ENCODE results near the gene UBLCP1.
"Not testable (repeated sequence)": the region's sequence is repeated elsewhere in the genome, so short reads cannot be mapped to it uniquely, and the experiment has no call there.

UBLCP1 gene

DNA sequence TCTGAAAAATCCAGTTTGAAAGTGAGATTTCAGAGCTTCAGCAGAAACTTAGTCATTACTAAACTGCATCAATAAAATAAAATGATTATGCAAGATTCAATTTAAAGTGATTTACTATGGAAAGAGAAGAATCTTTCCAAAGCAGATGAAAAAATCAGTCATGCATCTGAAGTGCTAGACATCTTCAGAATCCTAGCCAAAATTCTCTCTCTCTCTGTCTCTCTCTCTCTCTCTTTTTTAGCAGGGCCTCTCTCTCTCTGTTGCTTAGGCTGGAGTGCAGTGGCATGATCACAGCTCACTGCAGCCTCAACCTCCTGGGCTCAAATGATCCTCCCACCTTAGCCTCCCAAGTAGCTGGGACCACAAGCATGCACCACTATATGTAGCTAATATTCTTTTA lies 18.2 kb upstream of the UBLCP1 start:
- FAIRE-seq (no peak), DNase-seq (ENCODE audit: extremely low spot score, insufficient read length, low read depth) (no peak)

- FAIRE-seq (no peak), DNase-seq (ENCODE audit: extremely low spot score, insufficient read length, low read depth) (no peak)
These were observed 13.9 kb upstream of the UBLCP1 start for GRCh38 chr5:159249158-159249557.

- DNase-seq (ENCODE audit: extremely low spot score, insufficient read length, low read depth) (no peak), FAIRE-seq (no peak)
These were observed 10.9 kb upstream of the UBLCP1 start for GRCh38 chr5:159252195-159252594.

DNA sequence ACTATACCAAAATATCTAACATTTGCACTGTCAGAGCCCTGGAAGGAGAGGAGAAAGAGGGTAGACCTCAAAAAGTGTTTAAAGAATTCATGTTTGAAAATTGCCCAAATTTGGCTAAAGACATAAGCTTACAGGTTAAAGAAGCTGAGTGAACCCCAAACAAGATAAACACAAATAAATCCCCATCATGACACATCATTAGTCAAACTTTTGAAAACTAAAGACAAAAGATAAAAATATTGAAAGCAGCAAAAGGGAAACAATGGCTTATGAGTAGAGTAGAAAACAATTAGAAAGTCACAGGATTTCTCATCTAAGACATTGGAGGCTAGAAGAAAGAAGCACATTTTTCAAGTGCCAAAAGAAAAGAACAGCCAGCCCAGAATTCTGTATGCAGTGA lies 6.1 kb upstream of the UBLCP1 start:
- FAIRE-seq (no peak), DNase-seq (ENCODE audit: extremely low spot score, insufficient read length, low read depth) (no peak)

- no peak for FAIRE-seq
- no peak for DNase-seq (ENCODE audit: extremely low spot score, insufficient read length, low read depth)
These were observed 5.3 kb upstream of the UBLCP1 start for GRCh38 chr5:159257629-159258283.

GRCh38 chr5:159258361-159258760 lies 4.7 kb upstream of the UBLCP1 start:
- FAIRE-seq (no peak), DNase-seq (ENCODE audit: extremely low spot score, insufficient read length, low read depth) (no peak)

GRCh38 chr5:159260212-159260611 lies 2.9 kb upstream of the UBLCP1 start:
- not testable (repeated sequence) for DNase-seq (ENCODE audit: extremely low spot score, insufficient read length, low read depth); FAIRE-seq

DNA sequence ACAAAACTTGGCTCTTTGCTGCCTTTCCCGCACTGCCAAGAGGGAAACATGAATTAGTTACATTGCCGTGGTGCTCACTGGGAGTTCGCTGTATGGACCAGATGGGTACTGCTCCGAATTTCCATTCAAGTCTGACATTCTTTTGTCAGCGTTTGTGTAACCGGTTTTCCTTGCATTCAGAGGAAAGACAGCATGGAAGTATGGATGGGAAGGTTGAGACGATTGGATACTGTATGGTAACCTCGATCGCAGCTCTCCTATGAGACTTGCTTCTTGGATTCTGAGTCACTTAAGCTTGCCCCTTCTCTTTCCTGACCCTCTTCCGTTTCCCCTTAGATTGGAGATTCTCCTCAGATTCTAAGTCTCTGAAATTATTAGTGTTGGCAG lies 625 bp upstream of the UBLCP1 start:
- no peak for FAIRE-seq
- peak; percentile 1 for DNase-seq (ENCODE audit: extremely low spot score, insufficient read length, low read depth)

GRCh38 chr5:159263569-159263905 lies 447 bp downstream of the UBLCP1 start:
- no peak for FAIRE-seq
- no peak for DNase-seq (ENCODE audit: extremely low spot score, insufficient read length, low read depth)

DNA sequence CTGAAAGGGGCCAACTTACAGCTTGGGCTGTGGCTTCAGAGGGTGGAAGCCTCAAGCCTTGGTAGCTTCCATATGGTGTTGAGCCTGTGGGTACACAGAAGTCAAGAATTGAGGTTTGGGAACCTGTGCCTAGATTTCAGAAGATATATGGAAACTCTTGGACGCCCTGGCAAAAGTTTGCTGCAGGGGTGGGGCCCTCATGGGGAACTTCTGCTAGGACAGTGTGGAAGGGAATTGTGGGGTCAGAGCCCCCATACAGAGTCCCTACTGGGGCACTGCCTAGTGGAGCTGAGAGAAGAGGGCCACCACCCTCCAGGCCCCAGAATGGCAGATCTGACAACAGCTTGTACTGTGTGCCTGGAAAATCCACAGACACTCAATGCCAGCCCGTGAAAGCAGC lies 3.7 kb downstream of the UBLCP1 start:
- FAIRE-seq; DNase-seq (ENCODE audit: extremely low spot score, insufficient read length, low read depth): not testable (repeated sequence)

DNA sequence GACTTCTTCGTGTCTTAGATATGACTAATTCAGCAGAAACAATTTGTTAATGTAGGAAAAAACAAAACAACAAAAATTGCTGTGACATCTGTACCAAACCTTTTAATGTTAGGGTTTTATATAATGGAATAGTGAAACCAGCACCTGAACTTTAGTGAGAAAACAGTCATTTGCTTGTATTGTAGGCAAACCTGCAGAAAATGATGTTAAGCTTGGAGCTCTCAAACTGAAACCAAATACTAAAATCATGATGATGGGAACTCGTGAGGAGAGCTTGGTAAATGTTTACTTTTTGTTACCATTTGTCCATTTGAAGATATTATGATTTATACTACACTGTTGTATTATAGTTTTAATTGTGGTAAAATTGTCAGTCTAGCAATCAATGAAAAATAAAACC lies 6.6 kb downstream of the UBLCP1 start:
- FAIRE-seq (peak; percentile 24), DNase-seq (ENCODE audit: extremely low spot score, insufficient read length, low read depth) (no peak)

- DNase-seq (ENCODE audit: extremely low spot score, insufficient read length, low read depth), result no peak
- no peak for FAIRE-seq
These were observed 10.8 kb downstream of the UBLCP1 start for GRCh38 chr5:159273923-159274322.

GRCh38 chr5:159274676-159275075 lies 11.6 kb downstream of the UBLCP1 start:
- FAIRE-seq (no peak), DNase-seq (ENCODE audit: extremely low spot score, insufficient read length, low read depth) (no peak)

DNA sequence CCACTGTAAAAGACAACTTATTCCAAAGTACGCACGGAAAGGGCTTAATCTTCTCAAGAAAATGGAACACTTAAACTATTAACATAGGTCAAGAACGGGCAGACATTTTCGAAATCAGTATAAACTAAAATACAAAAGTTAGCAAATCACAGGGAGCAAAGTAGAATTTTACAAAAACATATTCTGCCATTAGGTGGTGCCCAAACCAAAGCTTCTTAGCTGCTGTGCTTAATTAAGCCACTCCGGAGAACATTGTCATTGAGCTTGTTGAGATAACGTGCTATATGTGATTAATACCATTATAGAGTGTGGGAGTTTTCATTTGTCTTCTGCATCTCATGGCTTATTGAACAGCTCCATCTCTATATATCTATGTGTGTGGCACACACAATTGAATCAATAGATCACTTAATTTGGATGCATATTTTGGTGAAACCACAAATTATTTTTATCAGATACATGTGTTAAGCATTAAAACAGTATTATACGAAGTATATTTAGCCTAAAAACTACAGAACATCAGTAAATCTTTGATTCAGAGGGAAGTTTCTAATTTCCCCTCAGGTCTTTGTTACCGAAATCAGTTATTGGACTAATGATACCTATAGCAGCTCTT lies 23.4 kb downstream of the UBLCP1 start:
- FAIRE-seq (peak; percentile 70), DNase-seq (ENCODE audit: extremely low spot score, insufficient read length, low read depth) (no peak)

- FAIRE-seq (no peak), DNase-seq (ENCODE audit: extremely low spot score, insufficient read length, low read depth) (no peak)
These were observed 27.7 kb downstream of the UBLCP1 start for GRCh38 chr5:159290741-159291140.

DNA sequence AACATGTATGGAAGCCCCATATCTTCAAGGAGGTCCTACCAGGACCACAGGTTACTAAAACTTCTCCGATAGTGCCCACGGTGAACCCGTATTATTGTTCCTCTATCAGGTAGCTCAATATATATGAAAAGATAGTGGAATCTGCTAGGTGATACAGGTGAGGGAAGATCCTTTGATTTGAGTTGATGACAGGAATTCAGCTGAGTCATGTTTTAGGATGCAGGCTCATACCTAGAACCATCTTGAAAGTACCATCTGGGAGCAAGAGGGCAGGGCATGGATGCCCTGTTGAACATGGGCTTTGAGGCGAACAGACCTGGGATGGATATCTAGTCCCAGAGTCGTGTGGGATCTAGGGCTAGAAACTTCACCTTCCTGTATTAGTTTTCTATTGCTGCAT lies 31.8 kb downstream of the UBLCP1 start:
- DNase-seq (ENCODE audit: extremely low spot score, insufficient read length, low read depth) (no peak), FAIRE-seq (no peak)

- not testable (repeated sequence) for FAIRE-seq; DNase-seq (ENCODE audit: extremely low spot score, insufficient read length, low read depth)
These were observed 34.2 kb downstream of the UBLCP1 start for GRCh38 chr5:159297300-159297699.

DNA sequence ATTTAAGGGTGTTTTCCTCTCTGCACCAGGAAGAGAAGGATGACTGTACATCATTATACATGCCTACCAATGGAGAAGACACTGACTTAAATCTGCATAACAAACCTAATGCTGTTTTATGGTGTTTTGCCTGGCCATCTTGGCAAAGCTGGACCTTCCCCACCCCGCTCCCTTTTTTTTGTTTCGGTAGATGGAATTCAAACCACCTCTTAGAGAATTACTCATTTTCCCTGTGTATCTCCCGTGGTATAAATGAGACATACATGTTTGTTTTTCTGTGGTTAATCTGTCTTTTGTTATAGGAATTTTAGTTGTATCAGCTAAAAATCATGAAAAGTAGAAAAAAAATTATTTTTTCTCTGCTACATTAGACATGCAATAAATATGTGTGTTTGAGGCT lies 38.4 kb downstream of the UBLCP1 start:
- DNase-seq (ENCODE audit: extremely low spot score, insufficient read length, low read depth) (no peak), FAIRE-seq (no peak)

DNA sequence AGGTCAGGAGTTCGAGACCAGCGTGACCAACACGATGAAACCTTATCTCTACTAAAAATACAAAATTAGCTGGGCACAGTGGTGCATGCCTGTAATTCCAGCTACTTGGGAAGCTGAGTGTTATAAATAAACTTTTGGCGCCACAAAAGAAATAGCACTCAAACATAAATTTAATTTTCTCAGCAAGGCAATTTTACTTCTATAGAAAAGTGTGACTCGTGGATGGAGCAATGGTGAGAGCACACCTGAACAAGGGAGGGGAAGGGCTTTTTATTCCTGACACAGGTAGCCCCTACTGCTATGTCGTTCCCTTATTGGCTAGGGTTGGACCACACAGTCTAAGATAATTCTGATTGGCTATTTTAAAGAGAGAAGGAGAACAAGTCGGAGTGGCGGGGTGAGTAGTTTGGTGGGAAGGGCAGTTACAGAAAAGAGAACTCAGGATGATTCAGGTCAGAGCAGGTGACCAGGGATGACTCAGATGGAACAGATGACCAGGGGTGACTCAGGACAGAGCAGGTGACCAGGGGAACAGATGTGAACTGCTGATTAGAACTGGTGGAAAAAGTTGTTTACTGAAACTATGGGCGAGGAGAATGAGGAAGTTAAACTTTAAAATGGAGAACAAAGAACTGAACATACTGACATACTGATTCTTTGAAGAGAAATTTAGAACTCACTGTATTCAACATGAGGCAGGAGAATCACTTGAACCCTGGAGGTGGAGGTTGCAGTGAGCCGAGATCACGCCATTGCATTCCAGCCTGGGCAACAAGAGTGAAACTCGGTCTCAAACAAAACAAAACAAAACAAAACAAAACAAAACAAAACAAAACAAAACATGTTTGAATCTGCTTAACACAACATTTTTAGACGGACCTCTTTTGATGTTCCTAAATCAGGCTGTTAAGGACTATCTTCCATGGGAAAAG lies 39.1 kb downstream of the UBLCP1 start:
- not testable (repeated sequence) for DNase-seq (ENCODE audit: extremely low spot score, insufficient read length, low read depth); FAIRE-seq

DNA sequence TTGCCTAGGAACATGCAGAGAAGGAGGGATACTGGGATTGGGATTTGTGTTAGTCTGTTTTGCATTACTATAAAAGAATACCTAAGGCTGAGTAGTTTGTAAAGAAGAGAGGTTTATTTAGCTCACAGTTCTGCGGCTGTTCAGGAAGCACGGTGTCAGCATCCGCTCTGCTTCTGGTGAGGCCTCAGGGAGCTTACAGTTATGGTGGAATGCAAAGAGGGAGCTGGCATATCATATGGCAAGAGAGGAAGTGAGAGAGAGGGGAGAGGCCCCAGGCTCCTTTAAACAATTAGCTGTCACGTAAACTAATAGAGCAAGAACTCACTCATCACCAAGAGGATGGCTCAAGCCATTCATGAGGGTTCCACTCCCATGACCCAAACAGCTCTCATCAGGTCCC lies 40.2 kb downstream of the UBLCP1 start:
- DNase-seq (ENCODE audit: extremely low spot score, insufficient read length, low read depth) (no peak), FAIRE-seq (no peak)

DNA sequence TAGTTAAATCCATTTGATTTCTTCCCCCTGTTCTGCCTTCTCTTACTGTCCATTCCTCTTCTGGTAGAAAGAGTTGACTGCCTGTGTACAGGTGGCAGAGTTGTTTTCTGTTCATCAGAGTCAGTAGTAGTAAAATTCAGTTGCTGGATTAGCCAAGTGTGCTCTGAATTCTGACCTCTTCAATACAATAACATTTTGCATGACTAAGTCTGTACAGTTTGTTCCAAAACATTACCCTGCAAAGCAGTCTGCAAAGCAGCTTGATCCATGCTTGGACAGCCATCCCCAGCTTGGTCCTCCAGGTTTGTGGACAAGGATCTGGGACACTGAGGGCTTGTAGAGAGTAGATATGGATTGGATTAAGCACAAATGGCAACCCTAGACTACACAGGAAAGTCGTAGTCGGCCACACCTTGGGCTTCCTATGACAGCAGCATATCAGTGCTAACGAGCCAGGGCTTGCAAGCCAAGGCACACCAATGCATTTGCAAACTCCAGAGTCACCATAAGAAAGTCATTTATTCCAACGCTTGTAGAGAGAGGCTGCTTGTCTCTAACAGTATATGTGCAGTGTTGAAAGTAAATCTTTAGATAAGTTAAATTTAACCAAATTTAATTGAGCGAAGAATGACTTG lies 42.0 kb downstream of the UBLCP1 start:
- no peak for FAIRE-seq

More for the DNA sequence above, 42.0 kb downstream of the UBLCP1 start:
- DNase-seq (ENCODE audit: extremely low spot score, insufficient read length, low read depth), result no peak

Data from GM18507 (cell line).